WTC11 (cell line): ENCODE data around the gene TUBA3C. TPM values are rescaled to one million over a fixed set of nuclear protein-coding genes. Genes with fewer than 3 reads are reported as not detected.

ENCODE experiments used
- ATAC-seq: fragments of 200-7000 bp; cut with Tn5 transposase; 2 replicates; pipeline ENCODE4 v1.10.0; 2021; ENCODE audit warnings: mild to moderate bottlenecking, moderate library complexity
- CTCF ChIA-PET: fragments of 300-600 bp; sonication (Branson Sonifier 250); formaldehyde crosslinking; loops from one replicate; lab custom pipeline; 2021; ENCODE audit warnings: antibody characterized with exemption; lab: Charles Lee
- POLR2A ChIA-PET: fragments of 350-600 bp; sonication (Branson Sonifier 250); formaldehyde crosslinking; loops from one replicate; lab custom pipeline; 2021; ENCODE audit warnings: antibody characterized with exemption; lab: Charles Lee
- DNase-seq: peaks from one replicate; pipeline ENCODE4 v3.0.0; 2021; ENCODE audit warnings: low spot score
- H3K27ac Mint-ChIP-seq: 2 replicates; pipeline ENCODE4 v1.8.0; 2021; ENCODE audit warnings: mixed read lengths
- H3K27me3 Mint-ChIP-seq: 2 replicates; pipeline ENCODE4 v1.8.0; 2021; ENCODE audit warnings: low read depth, mild to moderate bottlenecking, moderate library complexity, mixed read lengths
- H3K36me3 Mint-ChIP-seq: 2 replicates; pipeline ENCODE4 v1.8.0; 2021; ENCODE audit warnings: mixed read lengths
- H3K4me1 Mint-ChIP-seq: 2 replicates; pipeline ENCODE4 v1.8.0; 2022; ENCODE audit warnings: mixed read lengths
- H3K4me3 Mint-ChIP-seq: 2 replicates; pipeline ENCODE4 v1.8.0; 2021; ENCODE audit warnings: mild to moderate bottlenecking, moderate library complexity, mixed read lengths
- H3K9me3 Mint-ChIP-seq: 2 replicates; pipeline ENCODE4 v1.8.0; 2021; ENCODE audit warnings: mixed read lengths
- ATF1 ChIP-seq: sonication (generic); formaldehyde crosslinking; IDR thresholded peaks from 2 replicates; pipeline ENCODE4 v1.8.1; 2023; ENCODE audit warnings: mild to moderate bottlenecking, moderate library complexity, missing genetic modification reagents
- GRHL2 ChIP-seq: fragments of 250-450 bp; sonication (Bioruptor Pico); IDR thresholded peaks from 2 replicates; pipeline ENCODE4 v1.8.0; 2022; ENCODE audit warnings: mild to moderate bottlenecking, moderate library complexity; ENCODE audit not compliant: insufficient replicate concordance, severe bottlenecking
- KAT7 ChIP-seq: sonication (generic); formaldehyde crosslinking; IDR thresholded peaks from 2 replicates; pipeline ENCODE4 v1.8.1; 2023; ENCODE audit warnings: missing genetic modification reagents, mild to moderate bottlenecking, borderline replicate concordance
- NFATC4 ChIP-seq: fragments of 250-450 bp; sonication (Bioruptor Pico); IDR thresholded peaks from 2 replicates; pipeline ENCODE4 v1.9.0; 2021; ENCODE audit warnings: mild to moderate bottlenecking
- NFE2L1 ChIP-seq: sonication (generic); formaldehyde crosslinking; IDR thresholded peaks from 2 replicates; pipeline ENCODE4 v1.8.1; 2023; ENCODE audit warnings: missing genetic modification reagents
- NR2C2 ChIP-seq: sonication (generic); formaldehyde crosslinking; IDR thresholded peaks from 2 replicates; pipeline ENCODE4 v1.8.0; 2022; ENCODE audit warnings: mild to moderate bottlenecking, missing genetic modification reagents
- OVOL2 ChIP-seq: fragments of 250-450 bp; sonication (Bioruptor Pico); IDR thresholded peaks from 2 replicates; pipeline ENCODE4 v1.9.0; 2021; ENCODE audit warnings: mild to moderate bottlenecking, borderline replicate concordance
- ZNF219 ChIP-seq: sonication (generic); formaldehyde crosslinking; IDR thresholded peaks from 2 replicates; pipeline ENCODE4 v1.8.0; 2023; ENCODE audit warnings: missing genetic modification reagents, mild to moderate bottlenecking, borderline replicate concordance
- ZNF416 ChIP-seq: fragments of 250-450 bp; sonication (Bioruptor Pico); IDR thresholded peaks from 2 replicates; pipeline ENCODE4 v1.9.0; 2021; ENCODE audit warnings: mild to moderate bottlenecking, inconsistent platforms
- ZNF423 ChIP-seq: fragments of 250-450 bp; sonication (Bioruptor Pico); IDR thresholded peaks from 2 replicates; pipeline ENCODE4 v2.1.2; 2022; ENCODE audit warnings: mild to moderate bottlenecking, moderate library complexity
- total RNA-seq: library from RNA; stranded (reverse); gene quantifications from 3 replicates; pipeline ENCODE4 v1.2.3, GENCODE V29; 2021

Gene TUBA3C
- total RNA-seq, 1 experiment from 2014 or later: not detected

- Mint-ChIP-seq H3K36me3 (peaks cover 73% of the 10 kb centered on the region), H3K9me3 (peaks cover 73% of the 10 kb centered on the region), H3K4me1 (no peaks in the 10 kb centered on the region), H3K27me3 (peaks cover 25% of the 10 kb centered on the region), H3K4me3 (no peak overlapping the region), H3K27ac (no peak overlapping the region)
- ATAC-seq: no peak
- CTCF ChIA-PET: no interaction called here
- no peak for DNase-seq
- TF ChIP-seq ZNF416: no peak
- no peak for TF ChIP-seq ZNF219 (CRISPR knock-in tag)
- no peak for TF ChIP-seq KAT7 (CRISPR knock-in tag)
- no peak for TF ChIP-seq OVOL2
- no peak for TF ChIP-seq GRHL2 (CRISPR knock-in tag)
- no peak for TF ChIP-seq ZNF423 (CRISPR knock-in tag)
- TF ChIP-seq NFE2L1: no peak
- no peak for TF ChIP-seq NFATC4 (CRISPR knock-in tag)
- TF ChIP-seq ATF1 (CRISPR knock-in tag): no peak
- TF ChIP-seq NR2C2 (CRISPR knock-in tag): no peak
- POLR2A ChIA-PET: no interaction called here
Observed at GRCh38 chr13:19148561-19148960, 33.1 kb downstream of the TUBA3C start.
